Duodenal mucosa (tissue), 2 donors: ENCODE measurements around the gene SRSF2.
"Not testable (repeated sequence)": the region's sequence is repeated elsewhere in the genome, so short reads cannot be mapped to it uniquely, and the experiment has no call there.

Experiments used
- H3K27ac ChIP-seq: one replicate; pipeline ENCODE4 v1.7.0; 2013; ENCODE audit warnings: low read depth, low read length
- H3K27me3 ChIP-seq, 2 donors: one replicate each; pipeline ENCODE4 v1.7.0; 2013; ENCODE audit warnings: low read length in 2 of 2, control low read depth in 1 of 2; ENCODE audit not compliant: insufficient read depth in 2 of 2, control insufficient read depth in 1 of 2
- H3K36me3 ChIP-seq, 2 donors: one replicate each; pipeline ENCODE4 v1.7.0; 2013; ENCODE audit warnings: low read length in 2 of 2, control low read depth in 1 of 2; ENCODE audit not compliant: insufficient read depth in 2 of 2, control insufficient read depth in 1 of 2
- H3K4me1 ChIP-seq, 2 donors: one replicate each; pipeline ENCODE4 v1.7.0; 2013; ENCODE audit warnings: low read length in 2 of 2, control low read depth in 1 of 2; ENCODE audit not compliant: insufficient read depth in 2 of 2, control insufficient read depth in 1 of 2
- H3K4me3 ChIP-seq, 2 donors: one replicate each; pipeline ENCODE4 v1.7.0; 2013; ENCODE audit warnings: low read length in 2 of 2, low read depth in 1 of 2
- H3K9ac ChIP-seq, 2 donors: one replicate each; pipeline ENCODE4 v1.7.0; 2013; ENCODE audit warnings: low read length in 2 of 2, low read depth in 1 of 2
- H3K9me3 ChIP-seq, 2 donors: one replicate each; pipeline ENCODE4 v1.7.0; 2013; ENCODE audit warnings: low read length in 2 of 2, control low read depth in 1 of 2; ENCODE audit not compliant: control insufficient read depth in 1 of 2

Gene SRSF2

GRCh38 chr17:76732734-76733617, 4.2 kb downstream of the SRSF2 start:
- peak overlapping the region in 1 of 2 donors; percentile 12 for H3K9ac ChIP-seq
- H3K27ac ChIP-seq = no peak overlapping the region
- peak overlapping the region in 1 of 2 donors; percentile 29 for H3K4me3 ChIP-seq
- H3K4me1 ChIP-seq = peaks cover 39 to 41% of the 10 kb centered on the region in 2 donors
- H3K36me3 ChIP-seq = peaks cover 38 to 50% of the 10 kb centered on the region in 2 donors
- H3K9me3 ChIP-seq = no peaks in the 10 kb centered on the region
- no peaks in the 10 kb centered on the region for H3K27me3 ChIP-seq

DNA sequence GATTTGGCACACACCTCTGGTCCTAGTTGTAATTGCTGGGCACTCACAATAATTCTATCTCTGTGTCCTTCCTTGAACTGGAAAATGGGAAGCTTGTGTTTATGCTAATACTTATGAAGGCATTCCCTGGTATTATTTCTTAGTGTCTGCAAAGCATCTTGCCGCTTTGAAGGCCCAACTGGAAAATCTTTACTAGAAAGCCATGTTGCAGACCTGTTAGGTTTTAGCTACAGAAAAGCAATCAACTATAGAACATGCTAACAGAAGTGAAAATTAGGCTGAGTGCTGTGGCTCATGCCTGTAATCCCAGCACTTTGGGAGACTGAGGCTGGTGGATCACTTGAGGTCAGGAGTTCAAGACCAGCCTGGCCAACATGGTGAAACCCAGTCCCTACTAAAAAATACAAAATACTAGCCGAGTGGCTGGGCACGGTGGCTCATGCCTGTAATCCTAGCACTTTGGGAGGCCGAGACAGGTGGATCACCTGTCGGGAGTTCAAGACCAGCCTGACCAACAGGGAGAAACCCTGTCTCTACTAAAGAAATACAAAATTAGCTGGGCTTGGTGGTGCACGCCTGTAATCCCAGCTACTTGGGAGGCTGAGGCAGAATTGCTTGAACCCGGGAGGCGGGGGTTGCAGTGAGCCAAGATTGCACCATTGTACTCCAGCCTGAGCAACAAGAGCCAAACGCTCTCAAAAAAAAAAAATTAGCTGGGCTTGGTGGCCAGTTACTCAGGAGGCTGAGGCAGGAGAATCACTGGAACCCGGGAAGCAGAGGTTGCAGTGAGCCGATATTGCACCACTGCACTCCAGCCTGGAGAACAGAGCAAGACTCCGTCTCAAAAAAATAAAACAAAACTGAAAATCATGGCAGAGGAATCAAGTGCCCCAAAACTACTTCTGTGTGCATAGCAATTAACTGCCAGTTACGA, 5.1 kb downstream of the SRSF2 start:
- not testable (repeated sequence) for H3K9ac ChIP-seq

GRCh38 chr17:76727745-76728456, 9.2 kb downstream of the SRSF2 start:
- peaks cover 20 to 28% of the 10 kb centered on the region in 2 donors for H3K36me3 ChIP-seq
- no peaks in the 10 kb centered on the region for H3K27me3 ChIP-seq
- peaks cover 29 to 41% of the 10 kb centered on the region in 2 donors for H3K4me1 ChIP-seq
- peak overlapping the region; percentile 100 for H3K27ac ChIP-seq
- H3K9me3 ChIP-seq = no peaks in the 10 kb centered on the region
- H3K4me3 ChIP-seq = peak overlapping the region; percentile 83 to 88
- H3K9ac ChIP-seq = peak overlapping the region; percentile 91 to 96

More for the DNA sequence above, 5.1 kb downstream of the SRSF2 start:
- H3K27ac ChIP-seq, H3K9me3 ChIP-seq, H3K27me3 ChIP-seq: not testable (repeated sequence)
- Histone ChIP-seq H3K4me1 (peaks cover 42 to 50% of the 10 kb centered on the region in 2 donors), H3K4me3 (peak overlapping the region in 1 of 2 donors; percentile 1), H3K36me3 (peaks cover 38 to 50% of the 10 kb centered on the region in 2 donors)

GRCh38 chr17:76726776-76727718, 10.1 kb downstream of the SRSF2 start, which contains the start of gene METTL23:
Gene METTL23, plus strand, starts transcription at chr17:76726839. Its CDS starts 2,872 bp downstream, at chr17:76729711.
- Histone ChIP-seq H3K4me3 (peak within 1 kb of the TSS; percentile 83 to 89), H3K36me3 (peaks cover 19 to 24% of the 10 kb centered on the region in 2 donors), H3K27me3 (no peaks in the 10 kb centered on the region), H3K4me1 (peaks cover 24 to 37% of the 10 kb centered on the region in 2 donors), H3K9ac (peak within 1 kb of the TSS; percentile 96 to 98), H3K27ac (peak within 1 kb of the TSS; percentile 100), H3K9me3 (no peaks in the 10 kb centered on the region)

DNA sequence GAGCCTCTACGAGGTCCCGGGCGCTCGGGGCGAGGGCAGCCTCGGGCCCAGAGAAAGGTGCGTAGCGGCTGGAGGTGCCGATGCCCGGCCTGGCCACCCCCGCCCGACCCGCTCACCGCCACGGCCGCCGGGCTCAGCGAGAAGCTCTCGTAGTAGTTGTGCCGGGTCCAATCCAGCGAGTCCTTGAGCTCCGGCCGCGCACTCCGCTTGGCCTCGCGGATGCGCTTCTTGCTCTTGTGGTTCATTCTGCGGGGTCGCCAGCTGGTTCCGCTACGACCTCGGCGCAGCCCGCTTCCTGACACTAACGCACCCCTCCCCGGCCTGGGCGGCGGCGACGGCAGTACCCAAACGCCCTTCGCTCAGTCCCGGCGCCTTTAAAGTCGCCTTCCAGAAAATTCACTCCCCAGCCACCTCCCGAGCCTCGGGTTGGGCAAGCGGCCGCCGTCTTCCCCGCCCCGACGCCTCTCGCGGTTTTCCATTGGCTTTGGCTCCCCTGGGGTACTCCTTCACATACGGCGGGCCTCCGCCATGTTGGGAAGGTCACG, 10.8 kb downstream of the SRSF2 start, which contains the start of gene JMJD6:
Gene JMJD6 (minus strand): TSS at position 376 of the 545 bp plus-strand sequence. CDS start 131 bp downstream, at position 245.
- peak within 1 kb of the TSS; percentile 96 to 98 for H3K9ac ChIP-seq
- peak within 1 kb of the TSS; percentile 100 for H3K27ac ChIP-seq
- no peaks in the 10 kb centered on the region for H3K9me3 ChIP-seq
- peaks cover 21 to 25% of the 10 kb centered on the region in 2 donors for H3K36me3 ChIP-seq
- peaks cover 18 to 37% of the 10 kb centered on the region in 2 donors for H3K4me1 ChIP-seq
- no peaks in the 10 kb centered on the region for H3K27me3 ChIP-seq
- peak within 1 kb of the TSS; percentile 83 to 89 for H3K4me3 ChIP-seq

GRCh38 chr17:76725580-76726230, 11.4 kb downstream of the SRSF2 start:
- Histone ChIP-seq H3K9me3 (no peaks in the 10 kb centered on the region), H3K36me3 (peaks cover 23 to 27% of the 10 kb centered on the region in 2 donors), H3K27ac (peak overlapping the region; percentile 100)

GRCh38 chr17:76723812-76724211, 13.3 kb downstream of the SRSF2 start:
- Histone ChIP-seq H3K9me3 (no peaks in the 10 kb centered on the region), H3K27me3 (no peaks in the 10 kb centered on the region), H3K27ac (no peak overlapping the region), H3K36me3 (peaks cover 35 to 43% of the 10 kb centered on the region in 2 donors), H3K9ac (no peak overlapping the region), H3K4me3 (no peak overlapping the region), H3K4me1 (peaks cover 12 to 30% of the 10 kb centered on the region in 2 donors)

More at GRCh38 chr17:76725580-76726230, 11.4 kb downstream of the SRSF2 start:
- Histone ChIP-seq H3K4me3 (peak overlapping the region; percentile 82 to 89), H3K9ac (peak overlapping the region; percentile 96 to 98), H3K27me3 (no peaks in the 10 kb centered on the region), H3K4me1 (peaks cover 16 to 37% of the 10 kb centered on the region in 2 donors)

DNA sequence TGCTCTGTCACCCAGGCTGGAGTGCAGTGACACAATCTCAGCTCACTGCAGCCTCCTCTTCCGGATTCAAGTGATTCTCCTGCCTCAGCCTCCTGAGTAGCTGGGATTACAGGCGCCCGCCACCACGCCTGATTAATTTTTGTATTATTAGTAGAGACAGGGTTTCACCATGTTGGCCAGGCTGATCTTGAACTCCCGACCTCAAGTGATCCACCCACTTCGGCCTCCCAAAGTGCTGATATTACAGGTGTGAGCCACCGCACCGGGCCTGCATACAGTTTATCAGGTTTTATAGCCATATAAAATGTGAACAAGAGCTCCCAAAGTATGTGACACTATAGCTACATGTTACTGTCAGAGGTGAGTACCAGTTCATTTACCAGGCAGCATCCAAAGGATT, 14.2 kb downstream of the SRSF2 start:
- H3K4me3 ChIP-seq, H3K9ac ChIP-seq, H3K27me3 ChIP-seq, H3K9me3 ChIP-seq, H3K27ac ChIP-seq: not testable (repeated sequence)
- H3K36me3 ChIP-seq = peaks cover 43 to 52% of the 10 kb centered on the region in 2 donors
- H3K4me1 ChIP-seq = peaks cover 12 to 25% of the 10 kb centered on the region in 2 donors
